NCI-H128 (cell line): ENCODE data around the gene BGN.

Experiments used
- DNase-seq: peaks from one replicate; lab custom pipeline; 2025; ENCODE audit not compliant: unreplicated experiment; lab: John Stamatoyannopoulos, UW

Gene BGN

DNA sequence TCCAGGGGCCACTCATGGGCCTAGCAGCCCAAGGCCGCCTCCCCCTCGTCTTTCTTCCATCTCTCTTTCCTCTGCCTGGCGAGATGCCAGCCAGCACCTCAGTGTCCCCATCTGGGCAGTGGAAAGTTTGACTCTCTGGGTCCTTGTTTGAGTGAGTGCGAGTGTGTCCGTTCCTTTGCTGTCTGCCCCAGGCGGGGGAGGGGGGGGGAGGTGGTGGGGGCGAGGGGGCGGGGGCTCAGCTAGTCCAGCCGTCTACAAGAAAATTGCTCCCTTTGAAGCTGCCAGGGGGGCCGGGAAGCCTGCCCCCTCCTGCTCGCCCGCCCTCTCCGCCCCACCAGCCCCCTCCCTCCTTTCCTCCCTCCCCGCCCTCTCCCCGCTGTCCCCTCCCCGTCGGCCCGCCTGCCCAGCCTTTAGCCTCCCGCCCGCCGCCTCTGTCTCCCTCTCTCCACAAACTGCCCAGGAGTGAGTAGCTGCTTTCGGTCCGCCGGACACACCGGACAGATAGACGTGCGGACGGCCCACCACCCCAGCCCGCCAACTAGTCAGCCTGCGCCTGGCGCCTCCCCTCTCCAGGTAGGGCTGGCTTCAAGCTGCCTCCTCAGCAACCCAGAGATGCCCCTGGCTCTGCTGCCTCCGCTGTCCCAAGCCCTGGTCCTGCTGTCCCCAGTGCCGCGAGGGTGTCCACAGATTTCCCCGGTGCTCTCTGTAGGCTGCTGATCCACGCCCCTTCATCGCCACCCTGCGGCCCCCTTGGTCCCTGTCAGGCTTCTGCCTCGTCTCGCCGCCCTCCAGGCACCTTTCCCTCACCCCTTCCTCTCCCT lies at the start of gene BGN:
BGN (plus strand) TSS at position 440 of the 821 bp plus-strand sequence. CDS start 9,652 bp downstream, outside the sequence.
- DNase-seq: no peak

GRCh38 chrX:153445106-153445855 lies 49.5 kb upstream of the BGN start:
- DNase-seq: no peak

DNA sequence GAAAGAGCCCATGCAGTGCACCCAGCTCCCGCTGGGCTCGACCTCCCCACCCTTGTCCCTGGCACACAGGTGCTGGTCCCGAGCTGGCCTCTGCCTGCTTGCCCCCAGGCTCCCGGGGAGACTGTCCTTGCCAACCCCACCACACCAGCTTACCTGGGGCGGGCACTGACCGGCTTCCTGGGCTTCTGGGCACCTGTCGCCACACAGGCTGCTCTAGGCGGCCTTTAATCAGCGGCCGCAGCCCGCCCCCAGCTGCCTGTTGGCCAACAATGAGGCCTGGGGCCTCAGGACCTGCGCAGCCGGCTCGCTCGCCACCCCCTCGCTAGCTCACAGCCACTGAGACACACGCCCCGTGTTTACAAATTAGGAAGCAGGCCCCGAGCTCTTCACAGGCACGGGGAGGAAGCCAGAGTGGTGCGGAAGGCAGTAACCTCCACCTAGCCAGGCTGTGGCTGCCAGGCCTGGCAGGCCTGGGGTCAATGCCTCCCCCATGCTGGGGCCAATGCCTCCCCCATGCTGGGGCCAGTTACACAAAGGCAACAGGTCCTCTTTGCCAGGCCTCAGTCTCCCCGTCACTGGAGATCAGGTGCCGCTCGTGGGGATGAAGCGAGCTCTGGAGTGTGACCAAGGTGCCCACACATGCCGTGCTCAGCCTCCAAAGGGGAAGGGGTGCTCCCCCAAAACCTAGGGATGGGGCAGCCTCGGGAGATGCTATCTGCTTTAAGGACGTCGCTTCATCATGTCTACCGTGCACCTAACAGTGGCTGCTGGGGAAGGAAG lies 48.7 kb upstream of the BGN start, which contains the start of gene TREX2:
TREX2 (minus strand) TSS at position 201 of the 780 bp plus-strand sequence. CDS start 626 bp downstream, outside the sequence.
- DNase-seq: no peak

- DNase-seq: no peak
Observed at GRCh38 chrX:153446636-153446936, 48.2 kb upstream of the BGN start.

GRCh38 chrX:153446950-153447580 lies 47.7 kb upstream of the BGN start:
- no peak for DNase-seq

- no peak for DNase-seq
Observed at GRCh38 chrX:153447581-153447960, 47.2 kb upstream of the BGN start.

DNA sequence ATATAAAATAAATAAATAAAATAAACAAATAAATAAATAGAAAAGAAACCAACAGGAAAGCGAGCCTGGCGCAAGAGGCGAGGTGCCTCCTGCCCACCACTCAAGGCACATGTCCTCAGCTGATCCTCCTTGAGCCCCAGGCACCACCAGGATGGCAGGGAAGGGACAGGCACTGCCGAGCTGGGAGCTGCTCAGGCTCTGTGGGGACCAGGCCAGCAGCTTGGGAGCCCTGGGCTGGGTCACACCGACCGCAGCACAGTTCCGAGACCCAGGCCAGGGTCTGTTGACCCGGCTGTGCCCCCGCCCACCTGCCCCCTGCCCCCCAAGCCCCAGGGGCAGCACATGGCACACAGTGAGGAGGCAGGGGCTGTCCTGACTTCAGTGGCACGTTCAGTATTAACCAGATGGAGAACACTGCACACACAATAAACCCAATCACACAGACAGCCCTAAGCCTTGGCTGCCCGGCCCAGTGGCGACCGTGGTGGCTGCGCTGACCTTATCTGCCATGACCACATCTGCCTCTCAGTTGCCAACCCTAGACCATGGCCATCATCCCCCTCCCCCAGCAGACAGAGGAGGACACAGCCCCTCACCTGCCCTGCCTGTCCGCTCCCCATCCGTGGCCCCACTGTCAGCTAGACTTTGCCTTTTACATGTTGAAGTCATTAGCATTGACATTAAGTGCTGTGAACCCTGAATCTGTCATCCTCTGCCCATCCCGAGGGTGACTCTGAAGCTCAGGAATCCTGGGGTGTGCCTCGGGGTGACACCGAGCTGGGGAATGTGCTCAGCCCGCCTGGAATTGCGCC lies 46.0 kb upstream of the BGN start:
- no peak for DNase-seq

GRCh38 chrX:153449368-153450113 lies 45.2 kb upstream of the BGN start:
- DNase-seq: no peak

DNA sequence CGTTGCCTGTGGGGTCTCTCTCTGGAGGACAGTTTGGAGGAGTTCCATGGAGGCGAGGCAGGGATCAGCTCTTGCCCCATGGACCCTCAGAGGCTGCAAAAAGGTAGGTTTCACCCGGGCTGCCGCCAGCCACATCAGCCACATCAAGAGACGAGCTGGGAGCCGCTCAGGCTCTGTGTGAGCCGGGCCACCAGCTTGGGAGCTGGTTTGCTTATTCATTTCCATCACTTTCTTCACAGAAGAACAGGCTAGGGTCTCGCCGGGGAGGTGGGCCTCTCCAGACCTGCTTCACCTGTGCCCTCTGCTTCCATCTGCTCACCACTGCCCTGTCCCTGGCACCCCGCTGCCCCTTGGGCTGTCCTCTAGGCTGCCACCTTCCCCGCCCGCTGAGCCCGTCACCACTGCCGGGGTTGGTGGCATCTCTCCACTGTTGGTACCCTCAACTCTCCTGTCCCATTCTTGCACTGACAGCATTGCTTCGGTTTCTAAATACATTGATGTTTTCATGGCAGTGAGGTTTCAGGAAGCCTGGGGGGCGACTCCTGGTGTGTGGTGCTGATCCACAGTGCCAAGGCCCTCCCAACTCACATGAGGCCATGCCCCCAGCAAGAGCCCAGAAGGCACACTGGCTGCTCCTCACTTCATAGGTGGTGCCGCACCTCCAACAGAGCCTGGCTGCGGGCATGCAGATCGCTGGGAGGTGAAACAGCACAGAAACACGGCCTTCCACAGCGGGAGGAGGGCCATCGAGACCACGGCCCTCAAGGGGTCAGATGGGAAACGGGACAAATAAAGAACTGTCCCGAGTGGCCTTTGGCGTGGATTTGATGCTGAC lies 44.4 kb upstream of the BGN start:
- DNase-seq: no peak

GRCh38 chrX:153450949-153451277 lies 43.9 kb upstream of the BGN start:
- no peak for DNase-seq

GRCh38 chrX:153454901-153455550 lies 39.8 kb upstream of the BGN start:
- no peak for DNase-seq

- DNase-seq: no peak
Observed at GRCh38 chrX:153455571-153455970, 39.2 kb upstream of the BGN start.

DNA sequence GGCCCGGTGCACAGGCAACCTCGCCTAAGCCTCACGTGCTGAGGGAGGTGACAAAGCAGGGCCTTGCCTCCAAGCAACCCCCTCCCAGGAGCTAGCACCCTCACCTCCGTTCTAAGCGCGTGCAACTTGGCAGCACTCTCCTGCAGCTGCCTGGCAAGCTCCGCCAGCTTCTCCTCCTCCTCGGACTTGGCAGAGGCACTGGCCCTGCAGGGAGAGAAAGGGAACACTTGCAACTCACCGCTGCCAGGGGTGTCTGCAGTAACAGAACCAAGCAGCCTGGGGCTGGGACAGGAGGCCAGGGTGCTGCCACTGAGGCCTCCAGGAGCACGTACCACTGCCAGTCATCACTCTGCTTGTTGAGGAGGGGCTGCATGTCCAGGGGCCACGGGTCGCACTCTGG lies 38.6 kb upstream of the BGN start:
- no peak for DNase-seq

- DNase-seq: no peak
Observed at GRCh38 chrX:153456704-153457103, 38.1 kb upstream of the BGN start.

DNA sequence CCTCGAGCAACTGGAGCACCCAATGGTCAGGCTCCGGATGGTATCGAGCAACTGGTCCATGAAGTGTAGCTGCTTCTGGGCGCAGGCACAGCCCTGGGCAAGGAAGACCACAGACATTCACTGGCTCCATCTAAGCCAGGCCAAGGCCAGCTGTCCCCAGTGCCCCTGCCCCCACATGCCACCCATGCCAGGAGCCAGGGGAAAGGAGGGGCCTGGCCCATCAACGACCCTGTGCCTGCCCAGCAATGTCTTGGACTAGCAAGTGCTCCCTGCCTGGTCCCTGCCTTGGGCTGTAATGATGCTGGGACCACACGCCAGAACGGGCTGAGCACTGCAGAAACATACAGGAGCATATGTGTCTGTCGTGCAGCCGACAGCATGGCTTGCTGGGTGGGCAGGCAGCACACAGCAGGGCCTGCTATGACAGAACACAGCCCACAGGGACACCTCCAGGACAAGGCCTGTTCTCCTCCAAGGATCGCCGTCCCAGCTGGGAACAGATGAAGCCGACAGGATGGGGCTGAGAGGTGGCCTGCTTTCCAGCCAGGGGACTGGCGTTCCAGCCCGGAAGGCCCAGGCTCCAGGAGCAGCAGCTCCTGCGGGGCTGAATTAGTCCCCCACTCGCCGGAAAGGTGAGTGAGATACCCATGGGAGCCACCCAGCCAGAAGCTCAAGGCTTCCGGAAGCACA lies 37.5 kb upstream of the BGN start:
- DNase-seq: no peak

- no peak for DNase-seq
Observed at GRCh38 chrX:153457827-153458466, 36.8 kb upstream of the BGN start.

- no peak for DNase-seq
Observed at GRCh38 chrX:153458476-153458875, 36.3 kb upstream of the BGN start.
